ENCODE data around the gene P2RY10. TPM values are rescaled to one million over a fixed set of nuclear protein-coding genes. Genes with fewer than 3 reads are reported as not detected.

Gene P2RY10
- total RNA-seq, 1 experiment from 2014 or later: not detected

DNA sequence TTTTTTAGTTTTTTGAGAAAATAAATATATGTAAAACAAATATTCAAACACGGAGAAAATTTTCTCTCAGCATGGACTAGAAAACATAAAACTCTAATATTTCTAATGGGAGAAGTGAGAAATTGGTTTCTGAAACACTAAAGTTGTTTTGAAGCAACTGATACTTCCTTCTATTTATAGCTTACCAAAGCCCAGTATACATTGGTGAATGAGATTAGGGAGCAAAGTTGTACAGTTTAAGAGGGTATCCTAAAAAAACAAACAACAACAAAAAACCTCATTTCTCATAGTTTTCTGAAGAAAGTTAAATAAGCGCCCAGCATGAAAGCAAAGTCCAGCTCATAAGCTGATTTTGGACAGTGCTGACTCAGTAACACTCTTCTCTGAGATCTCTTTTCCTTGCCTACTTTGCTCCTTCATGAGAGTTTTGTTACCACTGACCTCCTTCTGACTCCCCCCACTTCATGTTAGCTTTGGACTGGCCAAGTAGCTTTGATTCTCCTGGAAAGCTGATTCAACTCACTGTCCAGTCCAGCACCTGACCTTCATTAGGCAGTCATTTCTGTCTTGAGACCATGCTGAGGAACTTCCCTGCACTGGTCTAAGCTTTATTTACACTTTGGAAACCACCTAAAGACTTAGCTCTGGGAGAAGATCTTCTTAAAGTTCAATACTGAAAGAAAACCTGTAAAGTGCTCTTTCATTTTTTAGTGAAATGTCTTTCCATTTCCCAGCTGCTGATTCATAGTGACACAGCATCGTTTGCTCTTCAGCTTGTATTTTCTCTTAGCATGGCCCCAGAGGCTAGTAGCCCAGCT lies 21.8 kb upstream of the P2RY10 start:
- BruUV-seq (replicated peaks): no TSS peak
- H3K79me2 ChIP-seq (ENCODE audit: insufficient read depth, low read length): no peaks in the 10 kb centered on the region

More for the DNA sequence above, 21.8 kb upstream of the P2RY10 start:
- Histone ChIP-seq H3K9me2 (ENCODE audit: insufficient read depth) (no peaks in the 10 kb centered on the region), H3K4me2 (ENCODE audit: low read length) (no peak overlapping the region), H3K9me3 (ENCODE audit: control insufficient read depth in 1 of 2, insufficient read depth in 1 of 2, low read depth in 1 of 2, low read length in 2 of 2) (no peaks in the 10 kb centered on the region), H3K4me1 (ENCODE audit: control insufficient read depth in 1 of 2, insufficient read depth in 2 of 2, low read length in 2 of 2) (no peaks in the 10 kb centered on the region), H3K4me3 (replicated peaks in 1 of 2; ENCODE audit: low read depth in 1 of 2, low read length in 2 of 2) (no peak overlapping the region), H3K9ac (ENCODE audit: low read length) (no peak overlapping the region), H4K20me1 (ENCODE audit: insufficient read depth) (no peaks in the 10 kb centered on the region), H3K36me3 (ENCODE audit: control insufficient read depth in 1 of 2, insufficient read depth in 2 of 2, low read length in 2 of 2) (no peaks in the 10 kb centered on the region), H2AFZ (ENCODE audit: low read depth, low read length, poor library complexity, severe bottlenecking) (no peak overlapping the region), H3K27me3 (ENCODE audit: insufficient read depth, low read length) (no peaks in the 10 kb centered on the region), H3K27ac (ENCODE audit: low read depth, low read length) (no peak overlapping the region)
- DNase-seq (ENCODE audit: low read depth, low spot score) (no peak), ATAC-seq (no peak)
- ChIA-PET CTCF (no interaction called here), POLR2A (no interaction called here), RAD21 (ENCODE audit: low non-redundant PET in 1 of 2, low total read pairs in 2 of 2, uncharacterized antibody in 2 of 2, unreplicated experiment in 2 of 2) (no interaction called here)
- intact Hi-C loops (cut with micrococcal nuclease): no loop called here
- TF ChIP-seq ELF1 (IDR thresholded peaks at IDR 0.05; ENCODE audit: borderline replicate concordance, low read depth) (no peak), EZH2phosphoT487 (IDR thresholded peaks at IDR 0.05; ENCODE audit: borderline replicate concordance) (no peak), SIN3A (IDR thresholded peaks at IDR 0.05; ENCODE audit: low read depth) (no peak), SP1 (IDR thresholded peaks at IDR 0.05; ENCODE audit: low read depth) (no peak), SRF (IDR thresholded peaks at IDR 0.05; ENCODE audit: low read depth) (no peak), YY1 (IDR thresholded peaks at IDR 0.05; ENCODE audit: extremely low read depth, insufficient replicate concordance, low read depth, low read length) (no peak), EGR1 (IDR thresholded peaks at IDR 0.05; ENCODE audit: low read depth) (no peak), CEBPB (IDR thresholded peaks at IDR 0.05; ENCODE audit: low read depth) (no peak)
- TF ChIP-seq, protein P1, sequence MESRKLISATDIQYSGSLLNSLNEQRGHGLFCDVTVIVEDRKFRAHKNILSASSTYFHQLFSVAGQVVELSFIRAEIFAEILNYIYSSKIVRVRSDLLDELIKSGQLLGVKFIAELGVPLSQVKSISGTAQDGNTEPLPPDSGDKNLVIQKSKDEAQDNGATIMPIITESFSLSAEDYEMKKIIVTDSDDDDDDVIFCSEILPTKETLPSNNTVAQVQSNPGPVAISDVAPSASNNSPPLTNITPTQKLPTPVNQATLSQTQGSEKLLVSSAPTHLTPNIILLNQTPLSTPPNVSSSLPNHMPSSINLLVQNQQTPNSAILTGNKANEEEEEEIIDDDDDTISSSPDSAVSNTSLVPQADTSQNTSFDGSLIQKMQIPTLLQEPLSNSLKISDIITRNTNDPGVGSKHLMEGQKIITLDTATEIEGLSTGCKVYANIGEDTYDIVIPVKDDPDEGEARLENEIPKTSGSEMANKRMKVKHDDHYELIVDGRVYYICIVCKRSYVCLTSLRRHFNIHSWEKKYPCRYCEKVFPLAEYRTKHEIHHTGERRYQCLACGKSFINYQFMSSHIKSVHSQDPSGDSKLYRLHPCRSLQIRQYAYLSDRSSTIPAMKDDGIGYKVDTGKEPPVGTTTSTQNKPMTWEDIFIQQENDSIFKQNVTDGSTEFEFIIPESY (IDR thresholded peaks at IDR 0.05; ENCODE audit: extremely low read depth, insufficient replicate concordance, low read length): no peak
- TF ChIP-seq, protein P2, sequence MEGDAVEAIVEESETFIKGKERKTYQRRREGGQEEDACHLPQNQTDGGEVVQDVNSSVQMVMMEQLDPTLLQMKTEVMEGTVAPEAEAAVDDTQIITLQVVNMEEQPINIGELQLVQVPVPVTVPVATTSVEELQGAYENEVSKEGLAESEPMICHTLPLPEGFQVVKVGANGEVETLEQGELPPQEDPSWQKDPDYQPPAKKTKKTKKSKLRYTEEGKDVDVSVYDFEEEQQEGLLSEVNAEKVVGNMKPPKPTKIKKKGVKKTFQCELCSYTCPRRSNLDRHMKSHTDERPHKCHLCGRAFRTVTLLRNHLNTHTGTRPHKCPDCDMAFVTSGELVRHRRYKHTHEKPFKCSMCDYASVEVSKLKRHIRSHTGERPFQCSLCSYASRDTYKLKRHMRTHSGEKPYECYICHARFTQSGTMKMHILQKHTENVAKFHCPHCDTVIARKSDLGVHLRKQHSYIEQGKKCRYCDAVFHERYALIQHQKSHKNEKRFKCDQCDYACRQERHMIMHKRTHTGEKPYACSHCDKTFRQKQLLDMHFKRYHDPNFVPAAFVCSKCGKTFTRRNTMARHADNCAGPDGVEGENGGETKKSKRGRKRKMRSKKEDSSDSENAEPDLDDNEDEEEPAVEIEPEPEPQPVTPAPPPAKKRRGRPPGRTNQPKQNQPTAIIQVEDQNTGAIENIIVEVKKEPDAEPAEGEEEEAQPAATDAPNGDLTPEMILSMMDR (IDR thresholded peaks at IDR 0.05 in 2 of 3, conservative IDR thresholded peaks at IDR 0.05 in 1 of 3; ENCODE audit: borderline replicate concordance in 1 of 3, insufficient read depth in 1 of 3, low read depth in 2 of 3, low read length in 2 of 3): no peak
